Uterus (tissue), 4 donors: ENCODE data around the gene RGS6. TPM values are rescaled to one million over a fixed set of nuclear protein-coding genes. Genes with fewer than 3 reads are reported as not detected.

Experiments used
- DNase-seq, 2 donors: peaks; one replicate each; pipeline ENCODE4 v3.0.0-alpha.2; 2019 to 2020
- H3K27ac ChIP-seq, 2 donors: fragments of 200-600 bp; sonication (generic); 1 replicate in 1 of 2; 2 replicates in 1 of 2; pipeline ENCODE4 v1.5.1; 2016 to 2018
- H3K27me3 ChIP-seq, 2 donors: fragments of 200-600 bp; sonication (generic); one replicate each; pipeline ENCODE4 v1.5.1; 2018 to 2019; ENCODE audit warnings: control low read depth in 1 of 2
- H3K36me3 ChIP-seq, 2 donors: fragments of 200-600 bp; sonication (generic); one replicate each; pipeline ENCODE4 v1.5.1; 2019; ENCODE audit warnings: control low read depth in 1 of 2
- H3K4me1 ChIP-seq, 2 donors: fragments of 200-600 bp; sonication (generic); one replicate each; pipeline ENCODE4 v1.5.1; 2018 to 2019; ENCODE audit warnings: control low read depth in 1 of 2
- H3K4me3 ChIP-seq, 2 donors: fragments of 200-600 bp; sonication (generic); 1 replicate in 1 of 2; 2 replicates in 1 of 2; pipeline ENCODE4 v1.5.1; 2018 to 2019; ENCODE audit warnings: mild to moderate bottlenecking in 1 of 2
- H3K9me3 ChIP-seq, 2 donors: fragments of 200-600 bp; sonication (generic); one replicate each; pipeline ENCODE4 v1.5.1; 2019; ENCODE audit warnings: control low read depth in 1 of 2
- POLR2A ChIP-seq, 2 donors: fragments of 450-650 bp; IDR thresholded peaks; one replicate each; pipeline ENCODE4 v1.6.1; 2016; ENCODE audit warnings: antibody characterized with exemption in 2 of 2, mild to moderate bottlenecking in 1 of 2, moderate library complexity in 1 of 2
- intact Hi-C: fragments of 100-400 bp; cut with DNase I; formaldehyde crosslinking; loops from one replicate; pipeline ENCODE4 v1.15.1; 2023; ENCODE audit warnings: low total_unique reads
- total RNA-seq, 4 donors: library from RNA; depleted of rRNA in 3 of 4; stranded (reverse); fragments of >200 nt in 3 of 4; gene quantifications; one replicate each; pipeline versions ENCODE4 v1.1.0 to v1.2.4, GENCODE V29; 2014 to 2023
- TF ChIP-seq, protein P1 (sequence below), 4 experiments: fragments of 200-600 bp in 2 of 4; fragments of 450-650 bp in 2 of 4; sonication (generic) in 2 of 4; IDR thresholded peaks; one replicate each; pipeline ENCODE4 v1.5.1; 2016 to 2019; ENCODE audit warnings: antibody characterized with exemption in 4 of 4, mild to moderate bottlenecking in 2 of 4, moderate library complexity in 1 of 4
- donor health status: DM: yes; HTN: yes; CAD: no.

Gene RGS6
- total RNA-seq, 4 donors from 2014 or later: 1.0 to 7.4 (median 6.2) TPM; not detected in 1

DNA sequence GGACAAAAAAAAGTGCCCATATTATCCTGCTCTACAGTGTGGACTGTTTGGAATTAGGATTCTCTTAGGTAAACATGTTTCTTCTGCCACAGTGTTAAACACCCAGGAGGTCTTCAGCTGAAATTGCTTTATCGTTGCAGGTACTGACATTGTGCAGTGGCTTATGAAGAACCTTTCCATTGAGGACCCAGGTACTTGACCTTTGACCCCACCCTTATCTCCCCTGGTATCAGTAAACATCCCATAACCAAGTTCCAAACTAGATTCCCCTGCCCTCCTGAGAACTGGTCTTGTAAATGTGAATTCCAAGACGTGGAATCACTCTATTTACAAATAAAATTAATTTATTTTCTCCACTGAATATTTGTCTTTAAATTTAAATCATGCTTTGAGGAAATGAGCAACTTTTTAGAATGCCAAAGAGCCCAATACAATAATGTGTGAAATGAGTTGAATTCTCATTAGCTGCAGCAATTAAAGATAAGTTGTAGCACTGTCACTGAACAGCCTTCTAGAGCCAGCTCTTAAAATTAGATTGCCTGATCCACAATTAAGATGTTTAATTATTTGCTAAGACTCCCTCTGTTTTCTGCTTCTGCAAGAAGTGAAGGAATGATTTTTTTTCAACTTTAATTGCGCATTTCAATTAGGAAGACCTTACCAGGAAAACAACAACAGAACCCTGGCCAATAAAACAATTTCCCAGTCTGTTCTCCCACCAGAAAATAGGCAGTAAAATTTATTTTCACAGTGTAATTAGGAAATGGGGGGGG is 522.3 kb downstream of the RGS6 start:
- Histone ChIP-seq H3K9me3 (no peaks in the 10 kb centered on the region), H3K4me1 (no peaks in the 10 kb centered on the region), H3K27me3 (no peaks in the 10 kb centered on the region), H3K36me3 (no peaks in the 10 kb centered on the region), H3K27ac (no peak overlapping the region), H3K4me3 (no peak overlapping the region)
- TF ChIP-seq POLR2A (IDR thresholded peaks at IDR 0.05): no peak
- TF ChIP-seq, protein P1, sequence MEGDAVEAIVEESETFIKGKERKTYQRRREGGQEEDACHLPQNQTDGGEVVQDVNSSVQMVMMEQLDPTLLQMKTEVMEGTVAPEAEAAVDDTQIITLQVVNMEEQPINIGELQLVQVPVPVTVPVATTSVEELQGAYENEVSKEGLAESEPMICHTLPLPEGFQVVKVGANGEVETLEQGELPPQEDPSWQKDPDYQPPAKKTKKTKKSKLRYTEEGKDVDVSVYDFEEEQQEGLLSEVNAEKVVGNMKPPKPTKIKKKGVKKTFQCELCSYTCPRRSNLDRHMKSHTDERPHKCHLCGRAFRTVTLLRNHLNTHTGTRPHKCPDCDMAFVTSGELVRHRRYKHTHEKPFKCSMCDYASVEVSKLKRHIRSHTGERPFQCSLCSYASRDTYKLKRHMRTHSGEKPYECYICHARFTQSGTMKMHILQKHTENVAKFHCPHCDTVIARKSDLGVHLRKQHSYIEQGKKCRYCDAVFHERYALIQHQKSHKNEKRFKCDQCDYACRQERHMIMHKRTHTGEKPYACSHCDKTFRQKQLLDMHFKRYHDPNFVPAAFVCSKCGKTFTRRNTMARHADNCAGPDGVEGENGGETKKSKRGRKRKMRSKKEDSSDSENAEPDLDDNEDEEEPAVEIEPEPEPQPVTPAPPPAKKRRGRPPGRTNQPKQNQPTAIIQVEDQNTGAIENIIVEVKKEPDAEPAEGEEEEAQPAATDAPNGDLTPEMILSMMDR (IDR thresholded peaks at IDR 0.05): no peak
- intact Hi-C loops: no loop called here
- no peak for DNase-seq

DNA sequence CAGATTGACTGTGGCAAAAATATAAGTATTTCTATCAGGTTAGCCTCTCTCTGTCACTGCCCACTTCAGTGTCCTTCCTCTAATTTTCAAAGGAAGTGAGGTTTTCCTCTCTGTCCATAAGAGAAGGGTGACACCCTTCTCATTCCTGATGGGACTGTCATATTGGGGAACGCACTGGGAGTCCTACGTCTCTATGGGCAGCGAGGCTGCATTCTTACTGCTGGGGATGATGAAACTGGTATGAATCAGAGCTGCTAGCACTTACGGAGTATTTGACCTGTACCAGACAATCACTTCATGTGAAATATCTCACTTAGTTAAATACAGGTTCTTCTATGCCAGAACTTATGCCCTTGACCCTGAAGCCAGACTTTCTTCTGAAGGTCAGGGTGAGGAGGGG is 525.4 kb downstream of the RGS6 start:
- intact Hi-C loops: no loop called here
- TF ChIP-seq, protein P1 (IDR thresholded peaks at IDR 0.05): no peak
- TF ChIP-seq POLR2A (IDR thresholded peaks at IDR 0.05): no peak
- no peak overlapping the region for H3K4me3 ChIP-seq
- no peak for DNase-seq
- no peaks in the 10 kb centered on the region for H3K27me3 ChIP-seq
- no peaks in the 10 kb centered on the region for H3K9me3 ChIP-seq
- H3K36me3 ChIP-seq: no peaks in the 10 kb centered on the region
- H3K27ac ChIP-seq: no peak overlapping the region
- no peaks in the 10 kb centered on the region for H3K4me1 ChIP-seq

DNA sequence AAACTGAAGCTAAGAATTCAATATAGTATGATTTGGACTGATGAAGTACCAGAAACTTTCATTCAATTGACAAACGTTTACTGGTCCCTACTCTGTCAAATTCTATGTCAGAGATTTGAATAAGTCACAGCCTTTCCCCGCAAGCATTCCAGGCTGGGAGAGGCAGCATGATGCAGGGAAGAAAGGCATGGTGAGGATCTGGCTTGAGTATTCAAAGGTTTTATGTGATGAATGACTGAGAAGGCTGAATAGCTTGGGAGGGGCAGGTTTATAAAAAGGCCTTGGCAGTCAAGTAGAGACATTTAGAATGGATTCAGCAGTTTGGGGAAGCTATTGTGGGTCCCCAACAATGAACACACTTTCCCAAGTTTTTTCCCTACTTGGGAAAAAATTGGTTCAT is 529.8 kb downstream of the RGS6 start:
- H3K27ac ChIP-seq: no peak overlapping the region
- DNase-seq: no peak
- intact Hi-C loops: no loop called here
- no peaks in the 10 kb centered on the region for H3K27me3 ChIP-seq
- no peaks in the 10 kb centered on the region for H3K4me1 ChIP-seq
- TF ChIP-seq, protein P1 (IDR thresholded peaks at IDR 0.05): no peak
- no peak for TF ChIP-seq POLR2A (IDR thresholded peaks at IDR 0.05)
- no peaks in the 10 kb centered on the region for H3K9me3 ChIP-seq
- H3K36me3 ChIP-seq: no peaks in the 10 kb centered on the region
- H3K4me3 ChIP-seq: no peak overlapping the region

DNA sequence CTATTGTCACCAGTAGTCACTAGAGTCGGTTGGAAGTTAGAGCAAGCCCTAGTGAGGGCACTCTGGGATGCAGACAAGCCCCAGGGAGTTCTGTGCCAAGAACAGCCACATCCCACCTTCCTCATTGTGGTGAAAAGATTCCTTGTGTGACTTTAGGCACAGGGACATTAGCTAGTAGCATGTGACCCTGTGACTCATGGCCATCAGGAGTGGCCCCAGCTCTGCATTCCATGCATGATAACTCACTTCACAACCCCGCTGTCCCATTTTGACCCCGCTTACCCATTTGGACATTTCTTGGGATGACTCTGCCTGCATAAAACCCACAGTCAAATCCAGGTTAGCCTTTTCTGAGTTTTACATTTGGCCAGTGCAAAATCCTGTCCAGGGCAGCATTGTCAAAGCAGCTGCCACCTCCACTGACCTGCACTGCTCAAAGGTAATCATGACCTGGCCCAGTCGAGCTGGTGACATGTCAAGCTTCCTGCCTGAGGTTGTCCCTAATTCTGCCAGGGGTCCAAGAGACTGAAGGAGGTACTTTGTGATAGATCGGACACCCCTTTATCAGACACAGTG is 531.1 kb downstream of the RGS6 start:
- no peak for DNase-seq
- no peak for TF ChIP-seq POLR2A (IDR thresholded peaks at IDR 0.05)
- TF ChIP-seq, protein P1 (IDR thresholded peaks at IDR 0.05): no peak
- Histone ChIP-seq H3K27me3 (no peaks in the 10 kb centered on the region), H3K4me3 (no peak overlapping the region), H3K36me3 (no peaks in the 10 kb centered on the region), H3K9me3 (no peaks in the 10 kb centered on the region), H3K4me1 (no peaks in the 10 kb centered on the region), H3K27ac (no peak overlapping the region)
- intact Hi-C loops: no loop called here

DNA sequence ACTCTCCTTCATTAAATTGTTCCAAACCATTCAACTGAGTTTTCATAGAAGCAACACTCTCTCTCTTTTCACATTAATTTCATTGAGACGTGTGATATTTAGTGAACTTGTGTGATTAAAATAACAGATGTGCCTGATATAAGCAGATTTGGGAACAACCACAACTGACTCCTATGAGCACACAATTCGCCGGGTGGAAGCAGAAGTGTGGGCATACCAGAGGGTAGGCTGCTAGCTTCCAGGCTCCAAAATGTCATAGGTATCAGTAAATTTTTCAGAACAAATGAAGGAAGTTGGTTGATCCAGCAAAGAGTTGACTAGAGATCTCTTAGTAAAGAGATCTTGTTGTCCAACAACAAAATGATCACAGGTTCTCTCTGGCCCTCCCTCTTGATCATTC is 532.0 kb downstream of the RGS6 start:
- Histone ChIP-seq H3K27ac (no peak overlapping the region), H3K4me1 (no peaks in the 10 kb centered on the region), H3K9me3 (no peaks in the 10 kb centered on the region), H3K27me3 (no peaks in the 10 kb centered on the region), H3K36me3 (no peaks in the 10 kb centered on the region), H3K4me3 (no peak overlapping the region)
- TF ChIP-seq, protein P1 (IDR thresholded peaks at IDR 0.05): no peak
- TF ChIP-seq POLR2A (IDR thresholded peaks at IDR 0.05): no peak
- intact Hi-C loops: no loop called here
- DNase-seq: no peak
